Choroid plexus epithelial cell (primary cell): ENCODE data around the gene KHDRBS2.

Source experiments
- DNase-seq: peaks from one replicate; pipeline ENCODE4 v3.0.0-alpha.2; 2010; ENCODE audit warnings: low read depth
- H3K4me3 ChIP-seq: 2 replicates; pipeline ENCODE4 v1.5.1; 2011; ENCODE audit warnings: low read depth, mild to moderate bottlenecking, control low read depth, low read length, moderate library complexity
- CTCF ChIP-seq: conservative IDR thresholded peaks from 2 replicates; pipeline ENCODE4 v1.5.1; 2011; ENCODE audit warnings: low read depth, mild to moderate bottlenecking, control low read depth, inconsistent platforms, low read length, moderate library complexity

Gene KHDRBS2

GRCh38 chr6:62146954-62147853 lies 138.8 kb downstream of the KHDRBS2 start:
- no peak for DNase-seq
- no peak overlapping the region for H3K4me3 ChIP-seq
- TF ChIP-seq CTCF: no peak

- TF ChIP-seq CTCF: no peak
- no peak overlapping the region for H3K4me3 ChIP-seq
- DNase-seq: no peak
These were observed 156.9 kb downstream of the KHDRBS2 start for GRCh38 chr6:62129127-62129526.

- DNase-seq: no peak
- no peak overlapping the region for H3K4me3 ChIP-seq
- no peak for TF ChIP-seq CTCF
These were observed 166.6 kb downstream of the KHDRBS2 start for GRCh38 chr6:62119401-62119800.

- no peak for DNase-seq
- H3K4me3 ChIP-seq: no peak overlapping the region
- TF ChIP-seq CTCF: no peak
These were observed 182.7 kb downstream of the KHDRBS2 start for GRCh38 chr6:62103186-62103859.

GRCh38 chr6:62102387-62102786 lies 183.6 kb downstream of the KHDRBS2 start:
- DNase-seq: no peak
- no peak overlapping the region for H3K4me3 ChIP-seq
- no peak for TF ChIP-seq CTCF

GRCh38 chr6:62090442-62091229 lies 195.4 kb downstream of the KHDRBS2 start:
- no peak for DNase-seq
- TF ChIP-seq CTCF: no peak
- no peak overlapping the region for H3K4me3 ChIP-seq
